ENCODE results near the gene ACSS2. TPM values are rescaled to one million over a fixed set of nuclear protein-coding genes. Genes with fewer than 3 reads are reported as not detected.

ACSS2 gene
- total and polyA plus RNA-seq, 2 experiments from 2014 or later, result 26.1 to 49.3 TPM

- TF ChIP-seq ZNF462 (CRISPR knock-in tag; IDR thresholded peaks at IDR 0.05) (no peak), JUNB (IDR thresholded peaks at IDR 0.05; ENCODE audit: unreplicated experiment) (no peak), ETS1 (IDR thresholded peaks at IDR 0.05) (no peak), POLR2AphosphoS5 (IDR thresholded peaks at IDR 0.05; ENCODE audit: low read depth) (no peak), NANOG (IDR thresholded peaks at IDR 0.05; ENCODE audit: borderline replicate concordance) (no peak), CREB1 (CRISPR knock-in tag; IDR thresholded peaks at IDR 0.05; ENCODE audit: low read depth) (no peak), EZH2 (IDR thresholded peaks at IDR 0.05; ENCODE audit: low read depth, unreplicated experiment) (no peak)
These were observed 27.8 kb downstream of the ACSS2 start (continued) for GRCh38 chr20:34904202-34904621.

- no peak for ATAC-seq
- TF ChIP-seq ZNF114 (CRISPR knock-in tag; IDR thresholded peaks at IDR 0.05), result no peak
These were observed 31.4 kb downstream of the ACSS2 start for GRCh38 chr20:34907616-34908469.

More at GRCh38 chr20:34907616-34908469, 31.4 kb downstream of the ACSS2 start:
- Histone ChIP-seq H3K27me3 (ENCODE audit: insufficient read depth) (no peaks in the 10 kb centered on the region), H2AFZ (no peak overlapping the region), H3K27ac (ENCODE audit: low read depth) (0 out of 2 replicates have a peak overlapping the region, but pooled peaks have one; percentile 45), H3K79me2 (replicated peaks; ENCODE audit: insufficient read depth) (no peaks in the 10 kb centered on the region), H3K4me3 (no peak overlapping the region), H3K9me2 (ENCODE audit: insufficient read depth) (no peaks in the 10 kb centered on the region; the same call in 1 of the 2 replicates), H4K20me1 (replicated peaks; ENCODE audit: insufficient read depth) (no peaks in the 10 kb centered on the region; the same call in 1 of the 2 replicates), H3F3A (replicated peaks; ENCODE audit: low read depth) (0 out of 2 replicates have a peak, but pooled peaks cover 3% of the 10 kb centered on the region), H3K4me2 (no peak overlapping the region), H3K36me3 (ENCODE audit: insufficient read depth) (no peaks in the 10 kb centered on the region), H3K4me1 (ENCODE audit: insufficient read depth) (no peaks in the 10 kb centered on the region)
- H3K27ac Mint-ChIP-seq, result no peak overlapping the region
- no peaks in the 10 kb centered on the region for H3K4me1 Mint-ChIP-seq
- H3K27me3 Mint-ChIP-seq (ENCODE audit: insufficient read depth, low read depth, poor library complexity), result peaks cover 2% of the 10 kb centered on the region
- no peaks in the 10 kb centered on the region for H3K9me3 Mint-ChIP-seq
- H3K36me3 Mint-ChIP-seq (ENCODE audit: low read depth), result no peaks in the 10 kb centered on the region
- DNase-seq (ENCODE audit: low spot score), result no peak
- H3K4me3 Mint-ChIP-seq, result no peak overlapping the region

All from GM23338 (cell line).